ENCODE measurements around the gene CMTM1.

DNA sequence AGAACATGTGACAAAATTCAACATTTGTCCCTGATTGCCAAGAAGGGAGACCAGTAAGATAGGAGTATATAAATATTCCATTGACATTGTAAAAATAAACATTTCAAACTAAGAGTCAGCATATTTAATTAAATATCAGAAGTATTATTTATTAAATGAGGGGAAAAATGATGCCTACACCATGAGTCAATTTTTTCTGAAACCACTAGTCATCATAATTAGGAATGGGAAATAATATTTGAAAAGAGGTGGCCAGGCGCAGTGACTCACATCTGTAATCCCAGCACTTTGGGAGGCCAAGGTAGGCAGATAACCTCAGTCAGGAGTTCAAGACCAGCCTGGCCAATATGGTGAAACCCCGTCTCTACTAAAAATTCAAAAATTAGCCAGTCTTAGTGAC lies 2.1 kb downstream of the CMTM1 start:
- TF ChIP-seq, protein P1, sequence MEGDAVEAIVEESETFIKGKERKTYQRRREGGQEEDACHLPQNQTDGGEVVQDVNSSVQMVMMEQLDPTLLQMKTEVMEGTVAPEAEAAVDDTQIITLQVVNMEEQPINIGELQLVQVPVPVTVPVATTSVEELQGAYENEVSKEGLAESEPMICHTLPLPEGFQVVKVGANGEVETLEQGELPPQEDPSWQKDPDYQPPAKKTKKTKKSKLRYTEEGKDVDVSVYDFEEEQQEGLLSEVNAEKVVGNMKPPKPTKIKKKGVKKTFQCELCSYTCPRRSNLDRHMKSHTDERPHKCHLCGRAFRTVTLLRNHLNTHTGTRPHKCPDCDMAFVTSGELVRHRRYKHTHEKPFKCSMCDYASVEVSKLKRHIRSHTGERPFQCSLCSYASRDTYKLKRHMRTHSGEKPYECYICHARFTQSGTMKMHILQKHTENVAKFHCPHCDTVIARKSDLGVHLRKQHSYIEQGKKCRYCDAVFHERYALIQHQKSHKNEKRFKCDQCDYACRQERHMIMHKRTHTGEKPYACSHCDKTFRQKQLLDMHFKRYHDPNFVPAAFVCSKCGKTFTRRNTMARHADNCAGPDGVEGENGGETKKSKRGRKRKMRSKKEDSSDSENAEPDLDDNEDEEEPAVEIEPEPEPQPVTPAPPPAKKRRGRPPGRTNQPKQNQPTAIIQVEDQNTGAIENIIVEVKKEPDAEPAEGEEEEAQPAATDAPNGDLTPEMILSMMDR (IDR thresholded peaks at IDR 0.05) = no peak
- TF ChIP-seq ZFX (IDR thresholded peaks at IDR 0.05; ENCODE audit: borderline replicate concordance) = no peak
